NCI-H1694 treated with DMSO at 0.1 percent for 48 hours (cell line): ENCODE data around the gene LSP1.
"Not testable (repeated sequence)": the region's sequence is repeated elsewhere in the genome, so short reads cannot be mapped to it uniquely, and the experiment has no call there.

Experiments used
- DNase-seq: peaks from one replicate; lab custom pipeline; 2025; lab: John Stamatoyannopoulos, UW

LSP1 gene

GRCh38 chr11:1852877-1853276 is at the start of gene LSP1:
TSS of gene LSP1 (plus strand) at chr11:1853084. CDS start at chr11:1853145, 61 bp downstream.
- no peak for DNase-seq

- no peak for DNase-seq
These were observed 49.6 kb upstream of the LSP1 start for GRCh38 chr11:1803246-1803645.

- not testable (repeated sequence) for DNase-seq
These were observed 48.9 kb upstream of the LSP1 start for GRCh38 chr11:1803835-1804519.

GRCh38 chr11:1805525-1805924 is 47.4 kb upstream of the LSP1 start:
- DNase-seq, result no peak

- no peak for DNase-seq
These were observed 45.5 kb upstream of the LSP1 start for GRCh38 chr11:1807264-1807995.

- no peak for DNase-seq
These were observed 42.1 kb upstream of the LSP1 start for GRCh38 chr11:1810761-1811160.

GRCh38 chr11:1812274-1812673 is 40.6 kb upstream of the LSP1 start:
- no peak for DNase-seq

GRCh38 chr11:1812801-1813200 is 40.1 kb upstream of the LSP1 start:
- DNase-seq, result no peak

- not testable (repeated sequence) for DNase-seq
These were observed 39.5 kb upstream of the LSP1 start for GRCh38 chr11:1813356-1813755.

GRCh38 chr11:1814691-1815090 is 38.2 kb upstream of the LSP1 start:
- DNase-seq, result no peak

- no peak for DNase-seq
These were observed 37.6 kb upstream of the LSP1 start for GRCh38 chr11:1815311-1815710.

GRCh38 chr11:1815751-1816150 is 37.1 kb upstream of the LSP1 start:
- DNase-seq, result no peak

GRCh38 chr11:1817000-1817399 is 35.9 kb upstream of the LSP1 start:
- no peak for DNase-seq

GRCh38 chr11:1817511-1817910 is 35.4 kb upstream of the LSP1 start:
- no peak for DNase-seq

GRCh38 chr11:1819074-1819473 is 33.8 kb upstream of the LSP1 start:
- no peak for DNase-seq

- no peak for DNase-seq
These were observed 32.2 kb upstream of the LSP1 start for GRCh38 chr11:1820463-1821325.

GRCh38 chr11:1821562-1821961 is 31.3 kb upstream of the LSP1 start:
- DNase-seq, result no peak

- DNase-seq, result no peak
These were observed 30.1 kb upstream of the LSP1 start for GRCh38 chr11:1822648-1823375.

- DNase-seq, result no peak
These were observed 29.3 kb upstream of the LSP1 start for GRCh38 chr11:1823376-1824220.

GRCh38 chr11:1824221-1825038 is 28.5 kb upstream of the LSP1 start:
- DNase-seq, result no peak
